Caco-2 (cell line): ENCODE results near the gene MTM1. TPM values are rescaled to one million over a fixed set of nuclear protein-coding genes. Genes with fewer than 3 reads are reported as not detected.

Experiments used
- BruUV-seq: library from RNA; stranded (reverse); fragments of 400-500 nt; replicated peaks from 2 replicates; lab custom pipeline; 2021; lab: Mats Ljungman, UMichigan
- CTCF ChIA-PET: fragments of 300-600 bp; sonication (Branson Sonifier 250); formaldehyde crosslinking; loops from one replicate; lab custom pipeline; 2022; ENCODE audit warnings: antibody characterized with exemption; lab: Charles Lee
- POLR2A ChIA-PET: fragments of 300-600 bp; sonication (Branson Sonifier 250); formaldehyde crosslinking; loops from one replicate; lab custom pipeline; 2022; ENCODE audit warnings: antibody characterized with exemption; lab: Charles Lee
- DNase-seq, 2 experiments: peaks; one replicate each; pipeline versions ENCODE4 v3.0.0 to v3.0.0-alpha.2; 2020 to 2022
- H3K27me3 ChIP-seq: replicated peaks from 2 replicates; pipeline ENCODE4 v1.6.0; 2011; ENCODE audit warnings: low read length; ENCODE audit not compliant: control insufficient read depth, insufficient read depth
- H3K36me3 ChIP-seq: 2 replicates; pipeline ENCODE4 v1.5.1; 2011; ENCODE audit warnings: low read length; ENCODE audit not compliant: control insufficient read depth, insufficient read depth
- H3K4me1 ChIP-seq: fragments of 250-450 bp; sonication (Bioruptor Pico); 2 replicates; pipeline ENCODE4 v1.5.1; 2020; ENCODE audit warnings: mild to moderate bottlenecking
- H3K4me3 ChIP-seq: 2 replicates; pipeline ENCODE4 v1.5.1; 2011; ENCODE audit warnings: low read depth, mild to moderate bottlenecking, control low read depth, low read length
- H3K9me3 ChIP-seq: fragments of 250-450 bp; sonication (Bioruptor Pico); 2 replicates; pipeline ENCODE4 v1.5.1; 2020; ENCODE audit warnings: mild to moderate bottlenecking, moderate library complexity
- H3K27ac Mint-ChIP-seq: one replicate; pipeline ENCODE4 v1.8.0; 2022; ENCODE audit warnings: mixed read lengths; ENCODE audit not compliant: unreplicated experiment
- H3K27me3 Mint-ChIP-seq: one replicate; pipeline ENCODE4 v1.8.0; 2022; ENCODE audit warnings: mixed read lengths; ENCODE audit not compliant: insufficient read depth, unreplicated experiment
- H3K36me3 Mint-ChIP-seq: one replicate; pipeline ENCODE4 v1.8.0; 2022; ENCODE audit warnings: mild to moderate bottlenecking, mixed read lengths; ENCODE audit not compliant: insufficient read depth, unreplicated experiment
- H3K4me1 Mint-ChIP-seq: one replicate; pipeline ENCODE4 v1.8.0; 2022; ENCODE audit warnings: low read depth, mixed read lengths; ENCODE audit not compliant: unreplicated experiment
- H3K4me3 Mint-ChIP-seq: one replicate; pipeline ENCODE4 v1.8.0; 2022; ENCODE audit warnings: mild to moderate bottlenecking, moderate library complexity, mixed read lengths; ENCODE audit not compliant: unreplicated experiment
- H3K9me3 Mint-ChIP-seq: one replicate; pipeline ENCODE4 v1.8.0; 2022; ENCODE audit warnings: mixed read lengths; ENCODE audit not compliant: unreplicated experiment
- intact Hi-C: fragments of 100-400 bp; cut with micrococcal nuclease; formaldehyde crosslinking; loops from one replicate; pipeline ENCODE4 v1.10.0; 2022; ENCODE audit not compliant: unreplicated experiment
- total RNA-seq: library from RNA; stranded (reverse); gene quantifications from 2 replicates; pipeline ENCODE4 v1.2.3, GENCODE V29; 2022
- TF ChIP-seq, protein P1 (sequence below), 2 experiments: fragments of 200-600 bp in 1 of 2; IDR thresholded peaks; 1 replicate in 1 of 2; 2 replicates in 1 of 2; pipeline versions ENCODE4 v1.5.1 to v1.8.0; 2011 to 2022; ENCODE audit warnings: antibody characterized with exemption in 1 of 2, control low read depth in 1 of 2, inconsistent platforms in 1 of 2, low read depth in 1 of 2, low read length in 1 of 2, mild to moderate bottlenecking in 1 of 2, moderate library complexity in 1 of 2; ENCODE audit not compliant: insufficient read depth in 1 of 2, severe bottlenecking in 1 of 2, unreplicated experiment in 1 of 2

Gene MTM1
- total RNA-seq, 1 experiment from 2014 or later, result 9.7 TPM

DNA sequence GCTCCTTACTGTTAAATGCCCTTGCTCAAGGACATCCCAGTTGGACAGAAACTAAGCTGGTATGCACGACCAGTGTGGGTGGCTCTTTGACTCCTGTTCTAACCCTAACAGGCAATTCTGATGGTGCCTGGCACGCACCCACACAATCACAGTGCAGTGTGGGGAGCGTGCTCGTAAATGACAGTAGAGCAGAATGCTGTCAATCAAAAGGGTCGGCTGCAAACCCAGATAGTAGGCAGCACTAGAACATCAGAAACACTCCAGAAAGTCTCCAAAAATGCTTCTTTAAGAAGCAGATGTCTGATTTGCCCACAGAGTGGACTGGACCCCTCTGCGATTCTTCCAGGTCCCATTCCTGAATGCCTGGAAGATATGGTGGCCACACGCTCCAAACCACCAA, 37.6 kb upstream of the MTM1 start:
- peaks cover 13% of the 10 kb centered on the region for H3K9me3 Mint-ChIP-seq
- POLR2A ChIA-PET, result no interaction called here
- intact Hi-C loops, result no loop called here
- no peaks in the 10 kb centered on the region for H3K4me1 Mint-ChIP-seq
- H3K27me3 Mint-ChIP-seq, result no peaks in the 10 kb centered on the region
- Histone ChIP-seq H3K9me3 (no peaks in the 10 kb centered on the region), H3K4me3 (no peak overlapping the region), H3K36me3 (no peaks in the 10 kb centered on the region), H3K27me3 (no peaks in the 10 kb centered on the region), H3K4me1 (no peaks in the 10 kb centered on the region)
- DNase-seq, result no peak
- CTCF ChIA-PET, result no interaction called here
- H3K27ac Mint-ChIP-seq, result no peak overlapping the region
- no peaks in the 10 kb centered on the region for H3K36me3 Mint-ChIP-seq
- TF ChIP-seq, protein P1, sequence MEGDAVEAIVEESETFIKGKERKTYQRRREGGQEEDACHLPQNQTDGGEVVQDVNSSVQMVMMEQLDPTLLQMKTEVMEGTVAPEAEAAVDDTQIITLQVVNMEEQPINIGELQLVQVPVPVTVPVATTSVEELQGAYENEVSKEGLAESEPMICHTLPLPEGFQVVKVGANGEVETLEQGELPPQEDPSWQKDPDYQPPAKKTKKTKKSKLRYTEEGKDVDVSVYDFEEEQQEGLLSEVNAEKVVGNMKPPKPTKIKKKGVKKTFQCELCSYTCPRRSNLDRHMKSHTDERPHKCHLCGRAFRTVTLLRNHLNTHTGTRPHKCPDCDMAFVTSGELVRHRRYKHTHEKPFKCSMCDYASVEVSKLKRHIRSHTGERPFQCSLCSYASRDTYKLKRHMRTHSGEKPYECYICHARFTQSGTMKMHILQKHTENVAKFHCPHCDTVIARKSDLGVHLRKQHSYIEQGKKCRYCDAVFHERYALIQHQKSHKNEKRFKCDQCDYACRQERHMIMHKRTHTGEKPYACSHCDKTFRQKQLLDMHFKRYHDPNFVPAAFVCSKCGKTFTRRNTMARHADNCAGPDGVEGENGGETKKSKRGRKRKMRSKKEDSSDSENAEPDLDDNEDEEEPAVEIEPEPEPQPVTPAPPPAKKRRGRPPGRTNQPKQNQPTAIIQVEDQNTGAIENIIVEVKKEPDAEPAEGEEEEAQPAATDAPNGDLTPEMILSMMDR (IDR thresholded peaks at IDR 0.05; ENCODE audit: insufficient read depth in 1 of 2, low read depth in 1 of 2, low read length in 1 of 2, severe bottlenecking in 1 of 2, unreplicated experiment in 1 of 2), result no peak
- H3K4me3 Mint-ChIP-seq, result no peak overlapping the region
- BruUV-seq, result no TSS peak

DNA sequence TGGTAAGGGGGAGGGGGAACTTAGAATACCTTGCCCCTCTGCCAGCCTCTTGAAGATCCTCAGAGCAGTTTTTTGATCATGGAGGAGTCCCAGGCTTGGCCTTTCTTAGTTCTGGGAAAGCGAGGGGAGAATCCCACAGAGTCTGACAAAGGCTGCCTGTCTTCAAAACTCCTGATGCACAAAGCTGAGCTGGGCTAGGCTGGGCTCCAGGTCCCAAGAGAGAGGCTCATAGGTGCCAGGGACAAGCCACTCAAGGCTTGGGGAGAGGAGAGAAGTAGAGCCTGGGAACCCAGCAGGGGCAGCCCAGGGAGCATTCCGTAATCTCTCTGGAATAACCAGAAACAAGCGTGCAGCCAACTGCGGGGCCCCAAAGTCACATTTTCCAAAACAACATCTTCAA, 37.0 kb upstream of the MTM1 start:
- ChIA-PET CTCF (no interaction called here), POLR2A (no interaction called here)
- H3K36me3 ChIP-seq, result no peaks in the 10 kb centered on the region
- intact Hi-C loops, result no loop called here
- Mint-ChIP-seq H3K27ac (no peak overlapping the region), H3K4me1 (no peaks in the 10 kb centered on the region), H3K9me3 (peaks cover 20% of the 10 kb centered on the region), H3K4me3 (no peak overlapping the region), H3K36me3 (no peaks in the 10 kb centered on the region), H3K27me3 (no peaks in the 10 kb centered on the region)
- no peak for DNase-seq
- H3K9me3 ChIP-seq, result no peaks in the 10 kb centered on the region
- TF ChIP-seq, protein P1 (IDR thresholded peaks at IDR 0.05; ENCODE audit: insufficient read depth in 1 of 2, low read depth in 1 of 2, low read length in 1 of 2, severe bottlenecking in 1 of 2, unreplicated experiment in 1 of 2), result no peak
- no peaks in the 10 kb centered on the region for H3K4me1 ChIP-seq
- H3K27me3 ChIP-seq, result no peaks in the 10 kb centered on the region
- no peak overlapping the region for H3K4me3 ChIP-seq
- BruUV-seq, result no TSS peak

- no peak for DNase-seq
- Histone ChIP-seq H3K9me3 (no peaks in the 10 kb centered on the region), H3K4me1 (no peaks in the 10 kb centered on the region), H3K4me3 (no peak overlapping the region), H3K27me3 (no peaks in the 10 kb centered on the region), H3K36me3 (no peaks in the 10 kb centered on the region)
- Mint-ChIP-seq H3K36me3 (no peaks in the 10 kb centered on the region), H3K27me3 (no peaks in the 10 kb centered on the region), H3K4me1 (no peaks in the 10 kb centered on the region), H3K4me3 (no peak overlapping the region), H3K9me3 (peaks cover 21% of the 10 kb centered on the region), H3K27ac (no peak overlapping the region)
- TF ChIP-seq, protein P1 (IDR thresholded peaks at IDR 0.05; ENCODE audit: insufficient read depth in 1 of 2, low read depth in 1 of 2, low read length in 1 of 2, severe bottlenecking in 1 of 2, unreplicated experiment in 1 of 2), result no peak
- ChIA-PET CTCF (no interaction called here), POLR2A (no interaction called here)
- intact Hi-C loops, result no loop called here
- no TSS peak for BruUV-seq
These were observed 34.6 kb upstream of the MTM1 start for GRCh38 chrX:150533863-150534262.
